Measurements from ENCODE around the gene MMP1. TPM values are rescaled to one million over a fixed set of nuclear protein-coding genes. Genes with fewer than 3 reads are reported as not detected.

The MMP1 gene
- total and polyA plus RNA-seq, 2 of the 13 experiments (the other 11 are each of a cell fraction or from before 2014, with no cell fraction given), result 0.09 to 0.21 TPM

- BruUV-seq (replicated peaks), result no TSS peak
- H4K20me1 ChIP-seq (ENCODE audit: insufficient read depth, low read length), result no peaks in the 10 kb centered on the region
- FAIRE-seq, result no peak
- ChIA-PET CTCF (ENCODE audit: low intra/inter-chr PET ratio, low total read pairs) (no interaction called here), POLR2A (no interaction called here)
- no peak for DNase-seq (ENCODE audit: low spot score)
- H3K36me3 ChIP-seq (replicated peaks in 1 of 2; ENCODE audit: control insufficient read depth in 1 of 2, insufficient read depth in 2 of 2, low read length in 2 of 2), result no peaks in the 10 kb centered on the region
- H3K4me2 ChIP-seq (ENCODE audit: low read depth, low read length), result no peak overlapping the region
- H3K4me3 ChIP-seq (replicated peaks in 1 of 3; ENCODE audit: insufficient read depth in 1 of 3, low read depth in 2 of 3, low read length in 3 of 3), result no peak overlapping the region
- no peak overlapping the region for H2AFZ ChIP-seq (ENCODE audit: low read length)
- ATAC-seq, result no peak
- no peaks in the 10 kb centered on the region for H3K27me3 ChIP-seq (ENCODE audit: control insufficient read depth in 1 of 2, insufficient read depth in 2 of 2, low read length in 2 of 2)
- TF ChIP-seq ZNF562 (CRISPR knock-in tag; IDR thresholded peaks at IDR 0.05; ENCODE audit: borderline replicate concordance) (no peak), ATM (IDR thresholded peaks at IDR 0.05; ENCODE audit: borderline replicate concordance) (no peak), DMAP1 (CRISPR knock-in tag; IDR thresholded peaks at IDR 0.05) (no peak), BCLAF1 (IDR thresholded peaks at IDR 0.05) (no peak), POLR2AphosphoS2 (IDR thresholded peaks at IDR 0.05; ENCODE audit: low read depth, low read length) (no peak), NR2F6 (IDR thresholded peaks at IDR 0.05) (no peak), NR2F6 (CRISPR knock-in tag; IDR thresholded peaks at IDR 0.05) (no peak), ZSCAN20 (CRISPR knock-in tag; IDR thresholded peaks at IDR 0.05; ENCODE audit: borderline replicate concordance) (no peak), ZNF678 (CRISPR knock-in tag; IDR thresholded peaks at IDR 0.05) (no peak), USF2 (IDR thresholded peaks at IDR 0.05; ENCODE audit: low read depth, low read length) (no peak), USF2 (CRISPR knock-in tag; IDR thresholded peaks at IDR 0.05; ENCODE audit: borderline replicate concordance) (no peak), FOXK2 (IDR thresholded peaks at IDR 0.05) (no peak), ZNF512 (CRISPR knock-in tag; IDR thresholded peaks at IDR 0.05) (no peak), MAFG (CRISPR knock-in tag; IDR thresholded peaks at IDR 0.05) (no peak)
- no peak overlapping the region for H3K9ac ChIP-seq (ENCODE audit: insufficient read depth, low read depth, low read length)
- intact Hi-C loops (cut with micrococcal nuclease; ENCODE audit: unreplicated experiment) (loop anchor here (5.0 kb wide), 1 partner anchor 386 kb away; no protein-coding TSS in a partner anchor), in situ Hi-C loops (cut with HindIII; ENCODE audit: extremely low pct_ligation_motif_present, low pct_unique_long_range_greater_than_20kb) (no loop called here)
- H3K27ac ChIP-seq (ENCODE audit: extremely low read length, insufficient read depth, low read length), result no peak overlapping the region
- WGBS (ENCODE audit: low lambda C conversion rate), result 56% methylated on average over 2 of the region's 2 CpGs
- H3K9me3 ChIP-seq (ENCODE audit: low read length), result no peaks in the 10 kb centered on the region
- peaks cover 13% of the 10 kb centered on the region for H3K4me1 ChIP-seq (ENCODE audit: insufficient read depth, low read length)
- H3K79me2 ChIP-seq (ENCODE audit: insufficient read depth, low read length), result no peaks in the 10 kb centered on the region
Measured at GRCh38 chr11:102833731-102834130, 35.8 kb upstream of the MMP1 start.

Measured in HepG2 (cell line).